ENCODE results near the gene GHSR. TPM values are rescaled to one million over a fixed set of nuclear protein-coding genes. Genes with fewer than 3 reads are reported as not detected.

Gene GHSR
- total and polyA plus RNA-seq, 2 of the 8 experiments (the other 6 are each of a cell fraction or from before 2014, with no cell fraction given): not detected

DNA sequence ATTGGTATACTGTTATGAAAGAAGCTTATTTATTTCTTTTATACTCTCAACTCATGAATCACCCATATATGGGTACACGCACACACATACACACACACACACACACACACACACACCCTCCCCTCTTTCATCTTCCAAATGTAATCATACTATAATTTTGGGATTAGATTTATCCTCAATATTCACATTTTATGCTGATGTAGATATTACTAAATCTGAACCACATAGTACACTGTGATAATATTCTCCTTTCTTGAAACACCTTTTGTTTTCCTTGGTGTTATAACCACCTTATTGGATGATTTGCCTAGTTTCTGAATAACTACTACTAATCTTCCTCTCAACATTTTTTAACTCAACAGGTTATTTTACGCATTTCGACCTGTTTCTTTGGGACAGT lies 8.1 kb upstream of the GHSR start:
- no peak for DNase-seq (ENCODE audit: low read depth in 1 of 2, low spot score in 2 of 2)
- H2AFZ ChIP-seq (ENCODE audit: low read length): no peak overlapping the region
- H3K14ac ChIP-seq (ENCODE audit: insufficient read length): no peak overlapping the region
- H4K91ac ChIP-seq (replicated peaks; ENCODE audit: insufficient read length, low read length): no peak overlapping the region
- ChIA-PET POLR2A (ENCODE audit: partially characterized antibody) (no interaction called here), CTCF (ENCODE audit: partially characterized antibody) (interaction anchor here (1.4 kb wide), 1 partner anchor 123 kb away, joined by 3 read pairs; no protein-coding TSS in a partner anchor)
- no peak overlapping the region for H3K56ac ChIP-seq (replicated peaks; ENCODE audit: insufficient read length, low read depth, low read length)
- TF ChIP-seq SIRT6 (IDR thresholded peaks at IDR 0.05; ENCODE audit: low read length) (no peak), BCL11A (IDR thresholded peaks at IDR 0.05; ENCODE audit: low read depth in 2 of 2, low read length in 2 of 2) (no peak), MAFK (IDR thresholded peaks at IDR 0.05; ENCODE audit: low read depth, low read length) (no peak), CBX5 (IDR thresholded peaks at IDR 0.05; ENCODE audit: low read depth, low read length) (no peak), TBP (IDR thresholded peaks at IDR 0.05; ENCODE audit: low read depth, low read length) (no peak), ATF3 (IDR thresholded peaks at IDR 0.05; ENCODE audit: insufficient read depth, low read depth, low read length) (no peak), ZNF274 (IDR thresholded peaks at IDR 0.05; ENCODE audit: borderline replicate concordance, extremely low read depth, low read length) (no peak), TAF1 (IDR thresholded peaks at IDR 0.05; ENCODE audit: low read depth, low read length) (no peak), SUZ12 (IDR thresholded peaks at IDR 0.05; ENCODE audit: low read length) (no peak), TAF7 (optimal IDR thresholded peaks at IDR 0.05; ENCODE audit: borderline replicate concordance, low read depth, low read length) (no peak)
- H4K5ac ChIP-seq (ENCODE audit: insufficient read length, low read depth, low read length): no peak overlapping the region
- H3K23ac ChIP-seq (ENCODE audit: insufficient read length): no peak overlapping the region
- H3K18ac ChIP-seq (ENCODE audit: extremely low read depth, low read length): no peak overlapping the region
- H3K79me2 ChIP-seq (ENCODE audit: control insufficient read depth in 1 of 2, insufficient read depth in 2 of 2, low read length in 2 of 2): no peaks in the 10 kb centered on the region
- H4K8ac ChIP-seq (ENCODE audit: extremely low read depth, insufficient read depth, low read length): no peak overlapping the region
- no peak overlapping the region for H2BK5ac ChIP-seq (ENCODE audit: low read depth, low read length)
- H3K27ac ChIP-seq (ENCODE audit: low read depth, low read length): no peak overlapping the region
- no peak overlapping the region for H2AK5ac ChIP-seq (ENCODE audit: low read depth, low read length)
- no peak for FAIRE-seq
- H2BK120ac ChIP-seq (replicated peaks; ENCODE audit: low read depth, low read length): no peak overlapping the region
- no peak overlapping the region for H2BK20ac ChIP-seq (ENCODE audit: low read length)
- H3K27me3 ChIP-seq (replicated peaks in 1 of 4; ENCODE audit: control insufficient read depth in 3 of 4, extremely low read depth in 1 of 4, insufficient read depth in 3 of 4, low read length in 3 of 4): no peaks in the 10 kb centered on the region
- no peak overlapping the region for H2BK12ac ChIP-seq (ENCODE audit: low read depth, low read length)
- 96% methylated on average over 3 of the region's 3 CpGs; no CpG with 5 or more reads in 1 of the 2 experiments for WGBS, 2 experiments (ENCODE audit: extremely low coverage in 1 of 2, insufficient coverage in 1 of 2, insufficient read length in 1 of 2, insufficient replicate concordance in 2 of 2, low coverage in 1 of 2, low lambda C conversion rate in 2 of 2, missing lambda C conversion rate in 1 of 2)
- no peaks in the 10 kb centered on the region for H3K4me1 ChIP-seq (replicated peaks in 1 of 4; ENCODE audit: control insufficient read depth in 3 of 4, insufficient read depth in 4 of 4, low read length in 3 of 4)
- H3K36me3 ChIP-seq (ENCODE audit: control insufficient read depth in 2 of 4, insufficient read depth in 4 of 4, low read length in 3 of 4): no peaks in the 10 kb centered on the region
- H3K23me2 ChIP-seq (ENCODE audit: low read depth, low read length): no peaks in the 10 kb centered on the region
- no peaks in the 10 kb centered on the region for H4K20me1 ChIP-seq (replicated peaks in 1 of 2; ENCODE audit: control insufficient read depth in 1 of 2, insufficient read depth in 2 of 2, low read length in 2 of 2)
- no peak overlapping the region for H2BK15ac ChIP-seq (ENCODE audit: low read length)
- H3K4me2 ChIP-seq (ENCODE audit: insufficient read depth in 1 of 2, low read depth in 2 of 2, low read length in 2 of 2): no peak overlapping the region
- H3K79me1 ChIP-seq (ENCODE audit: low read depth, low read length): no peaks in the 10 kb centered on the region
- H3K9me3 ChIP-seq (ENCODE audit: insufficient read depth in 2 of 2, low read depth in 1 of 2, low read length in 1 of 2): no peaks in the 10 kb centered on the region
- H3K9ac ChIP-seq (replicated peaks in 1 of 4; ENCODE audit: extremely low read depth in 1 of 4, low read depth in 3 of 4, low read length in 3 of 4): no peak overlapping the region
- H3K4ac ChIP-seq (replicated peaks; ENCODE audit: insufficient read length, low read depth, low read length): no peak overlapping the region
- H3K4me3 ChIP-seq (ENCODE audit: extremely low read depth in 1 of 4, insufficient read depth in 2 of 4, low read depth in 3 of 4, low read length in 4 of 4): no peak overlapping the region

Measured in H1 (cell line).